ENCODE data around the gene SPATA13.

SPATA13 gene

GRCh38 chr13:24127116-24127631, 33.3 kb upstream of the SPATA13 start:
- Histone ChIP-seq H3K27me3 (ENCODE audit: control insufficient read depth in 1 of 2, insufficient read depth in 2 of 2, low read length in 2 of 2) (no peaks in the 10 kb centered on the region), H3K4me3 (ENCODE audit: low read depth in 1 of 2, low read length in 2 of 2) (peak overlapping the region; percentile 4 to 17), H3K9me3 (ENCODE audit: control insufficient read depth in 1 of 2, low read length in 2 of 2) (peaks cover 3 to 7% of the 10 kb centered on the region in 2 donors), H3K9ac (ENCODE audit: low read depth in 1 of 2, low read length in 2 of 2) (no peak overlapping the region), H3K27ac (ENCODE audit: low read depth, low read length) (no peak overlapping the region), H3K4me1 (ENCODE audit: control insufficient read depth in 1 of 2, insufficient read depth in 2 of 2, low read length in 2 of 2) (peaks cover 33 to 59% of the 10 kb centered on the region in 2 donors), H3K36me3 (ENCODE audit: control insufficient read depth in 1 of 2, insufficient read depth in 2 of 2, low read length in 2 of 2) (no peaks in the 10 kb centered on the region)

- Histone ChIP-seq H3K9ac (ENCODE audit: low read depth in 1 of 2, low read length in 2 of 2) (no peak overlapping the region), H3K4me3 (ENCODE audit: low read depth in 1 of 2, low read length in 2 of 2) (no peak overlapping the region), H3K9me3 (ENCODE audit: control insufficient read depth in 1 of 2, low read length in 2 of 2) (peaks cover 3 to 7% of the 10 kb centered on the region in 2 donors), H3K27me3 (ENCODE audit: control insufficient read depth in 1 of 2, insufficient read depth in 2 of 2, low read length in 2 of 2) (no peaks in the 10 kb centered on the region), H3K36me3 (ENCODE audit: control insufficient read depth in 1 of 2, insufficient read depth in 2 of 2, low read length in 2 of 2) (no peaks in the 10 kb centered on the region), H3K27ac (ENCODE audit: low read depth, low read length) (no peak overlapping the region), H3K4me1 (ENCODE audit: control insufficient read depth in 1 of 2, insufficient read depth in 2 of 2, low read length in 2 of 2) (peaks cover 33 to 59% of the 10 kb centered on the region in 2 donors)
Observed at GRCh38 chr13:24128112-24128511, 32.4 kb upstream of the SPATA13 start.

- Histone ChIP-seq H3K27me3 (ENCODE audit: control insufficient read depth in 1 of 2, insufficient read depth in 2 of 2, low read length in 2 of 2) (no peaks in the 10 kb centered on the region), H3K36me3 (ENCODE audit: control insufficient read depth in 1 of 2, insufficient read depth in 2 of 2, low read length in 2 of 2) (no peaks in the 10 kb centered on the region), H3K4me3 (ENCODE audit: low read depth in 1 of 2, low read length in 2 of 2) (no peak overlapping the region), H3K9me3 (ENCODE audit: control insufficient read depth in 1 of 2, low read length in 2 of 2) (peaks cover 3 to 7% of the 10 kb centered on the region in 2 donors), H3K9ac (ENCODE audit: low read depth in 1 of 2, low read length in 2 of 2) (no peak overlapping the region), H3K27ac (ENCODE audit: low read depth, low read length) (no peak overlapping the region), H3K4me1 (ENCODE audit: control insufficient read depth in 1 of 2, insufficient read depth in 2 of 2, low read length in 2 of 2) (peaks cover 33 to 59% of the 10 kb centered on the region in 2 donors)
Observed at GRCh38 chr13:24128962-24129361, 31.6 kb upstream of the SPATA13 start.

DNA sequence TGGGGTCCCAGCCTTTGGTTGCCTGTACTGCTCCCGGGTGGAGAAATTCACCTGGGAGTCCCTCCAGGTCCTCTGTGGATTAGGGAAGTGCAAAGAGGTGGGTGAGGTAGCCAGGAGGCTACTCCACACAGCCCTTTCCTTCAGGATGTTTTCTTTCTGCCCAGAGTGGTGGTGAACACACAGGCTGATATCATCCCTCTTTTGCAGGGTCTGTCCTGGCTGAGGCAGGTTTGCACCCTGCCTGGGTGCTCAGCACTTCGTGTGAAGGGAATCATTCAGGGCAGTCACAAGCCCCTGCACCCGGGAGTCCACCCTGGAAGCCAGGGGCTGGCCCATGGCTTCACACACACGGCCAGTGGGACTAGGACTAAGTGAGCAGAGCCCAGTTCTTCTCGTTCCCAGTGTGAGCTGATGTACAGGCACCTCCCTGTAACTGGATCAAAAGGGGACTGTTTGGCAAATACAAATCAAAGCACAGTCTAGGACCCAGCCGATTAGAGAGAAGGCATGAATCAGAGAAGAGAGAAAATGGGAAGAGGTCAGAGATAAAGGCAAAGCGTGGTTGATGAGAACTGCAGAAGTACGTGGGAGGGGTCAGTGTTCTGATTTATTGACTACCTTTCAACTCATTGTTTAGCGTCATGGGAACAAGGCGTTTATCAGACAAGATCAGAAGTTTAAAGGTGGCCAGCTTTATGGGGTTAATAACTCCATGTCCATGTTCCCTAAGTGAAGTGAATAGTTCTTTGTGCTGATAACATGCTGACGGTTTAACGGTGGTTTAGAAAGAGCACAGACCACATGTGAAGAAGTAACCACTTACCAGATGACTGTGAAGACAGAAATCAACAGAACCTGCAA, 30.4 kb upstream of the SPATA13 start:
- Histone ChIP-seq H3K27me3 (ENCODE audit: control insufficient read depth in 1 of 2, insufficient read depth in 2 of 2, low read length in 2 of 2) (no peaks in the 10 kb centered on the region), H3K27ac (ENCODE audit: low read depth, low read length) (no peak overlapping the region)

GRCh38 chr13:24131749-24132148, 28.8 kb upstream of the SPATA13 start:
- Histone ChIP-seq H3K9ac (ENCODE audit: low read depth in 1 of 2, low read length in 2 of 2) (no peak overlapping the region), H3K36me3 (ENCODE audit: control insufficient read depth in 1 of 2, insufficient read depth in 2 of 2, low read length in 2 of 2) (no peaks in the 10 kb centered on the region), H3K9me3 (ENCODE audit: control insufficient read depth in 1 of 2, low read length in 2 of 2) (peaks cover 3 to 7% of the 10 kb centered on the region in 2 donors), H3K27ac (ENCODE audit: low read depth, low read length) (no peak overlapping the region), H3K27me3 (ENCODE audit: control insufficient read depth in 1 of 2, insufficient read depth in 2 of 2, low read length in 2 of 2) (no peaks in the 10 kb centered on the region), H3K4me1 (ENCODE audit: control insufficient read depth in 1 of 2, insufficient read depth in 2 of 2, low read length in 2 of 2) (peaks cover 21 to 39% of the 10 kb centered on the region in 2 donors), H3K4me3 (ENCODE audit: low read depth in 1 of 2, low read length in 2 of 2) (no peak overlapping the region)

More for the DNA sequence above, 30.4 kb upstream of the SPATA13 start:
- peaks cover 28 to 48% of the 10 kb centered on the region in 2 donors for H3K4me1 ChIP-seq (ENCODE audit: control insufficient read depth in 1 of 2, insufficient read depth in 2 of 2, low read length in 2 of 2)
- H3K9ac ChIP-seq (ENCODE audit: low read depth in 1 of 2, low read length in 2 of 2), result no peak overlapping the region
- peaks cover 3 to 7% of the 10 kb centered on the region in 2 donors for H3K9me3 ChIP-seq (ENCODE audit: control insufficient read depth in 1 of 2, low read length in 2 of 2)
- H3K36me3 ChIP-seq (ENCODE audit: control insufficient read depth in 1 of 2, insufficient read depth in 2 of 2, low read length in 2 of 2), result no peaks in the 10 kb centered on the region
- H3K4me3 ChIP-seq (ENCODE audit: low read depth in 1 of 2, low read length in 2 of 2), result no peak overlapping the region

- Histone ChIP-seq H3K36me3 (ENCODE audit: control insufficient read depth in 1 of 2, insufficient read depth in 2 of 2, low read length in 2 of 2) (no peaks in the 10 kb centered on the region), H3K27me3 (ENCODE audit: control insufficient read depth in 1 of 2, insufficient read depth in 2 of 2, low read length in 2 of 2) (no peaks in the 10 kb centered on the region), H3K27ac (ENCODE audit: low read depth, low read length) (no peak overlapping the region), H3K4me1 (ENCODE audit: control insufficient read depth in 1 of 2, insufficient read depth in 2 of 2, low read length in 2 of 2) (peaks cover 13 to 25% of the 10 kb centered on the region in 2 donors), H3K9me3 (ENCODE audit: control insufficient read depth in 1 of 2, low read length in 2 of 2) (peaks cover 3 to 7% of the 10 kb centered on the region in 2 donors), H3K9ac (ENCODE audit: low read depth in 1 of 2, low read length in 2 of 2) (no peak overlapping the region), H3K4me3 (ENCODE audit: low read depth in 1 of 2, low read length in 2 of 2) (no peak overlapping the region)
Observed at GRCh38 chr13:24133021-24133795, 27.3 kb upstream of the SPATA13 start.

GRCh38 chr13:24134231-24134630, 26.3 kb upstream of the SPATA13 start:
- no peaks in the 10 kb centered on the region for H3K36me3 ChIP-seq (ENCODE audit: control insufficient read depth in 1 of 2, insufficient read depth in 2 of 2, low read length in 2 of 2)
- peaks cover 13 to 20% of the 10 kb centered on the region in 2 donors for H3K4me1 ChIP-seq (ENCODE audit: control insufficient read depth in 1 of 2, insufficient read depth in 2 of 2, low read length in 2 of 2)
- no peak overlapping the region for H3K9ac ChIP-seq (ENCODE audit: low read depth in 1 of 2, low read length in 2 of 2)
- H3K9me3 ChIP-seq (ENCODE audit: control insufficient read depth in 1 of 2, low read length in 2 of 2), result peaks cover 3 to 7% of the 10 kb centered on the region in 2 donors
- no peak overlapping the region for H3K4me3 ChIP-seq (ENCODE audit: low read depth in 1 of 2, low read length in 2 of 2)
- no peaks in the 10 kb centered on the region for H3K27me3 ChIP-seq (ENCODE audit: control insufficient read depth in 1 of 2, insufficient read depth in 2 of 2, low read length in 2 of 2)
- no peak overlapping the region for H3K27ac ChIP-seq (ENCODE audit: low read depth, low read length)

GRCh38 chr13:24134757-24135156, 25.8 kb upstream of the SPATA13 start:
- no peak overlapping the region for H3K9ac ChIP-seq (ENCODE audit: low read depth in 1 of 2, low read length in 2 of 2)
- peaks cover 10 to 15% of the 10 kb centered on the region in 2 donors for H3K4me1 ChIP-seq (ENCODE audit: control insufficient read depth in 1 of 2, insufficient read depth in 2 of 2, low read length in 2 of 2)
- no peak overlapping the region for H3K4me3 ChIP-seq (ENCODE audit: low read depth in 1 of 2, low read length in 2 of 2)
- no peaks in the 10 kb centered on the region for H3K36me3 ChIP-seq (ENCODE audit: control insufficient read depth in 1 of 2, insufficient read depth in 2 of 2, low read length in 2 of 2)
- H3K27me3 ChIP-seq (ENCODE audit: control insufficient read depth in 1 of 2, insufficient read depth in 2 of 2, low read length in 2 of 2), result no peaks in the 10 kb centered on the region
- H3K27ac ChIP-seq (ENCODE audit: low read depth, low read length), result no peak overlapping the region
- H3K9me3 ChIP-seq (ENCODE audit: control insufficient read depth in 1 of 2, low read length in 2 of 2), result peaks cover 3 to 7% of the 10 kb centered on the region in 2 donors

GRCh38 chr13:24135674-24136300, 24.7 kb upstream of the SPATA13 start:
- Histone ChIP-seq H3K4me1 (ENCODE audit: control insufficient read depth in 1 of 2, insufficient read depth in 2 of 2, low read length in 2 of 2) (peaks cover under 1 to 4% of the 10 kb centered on the region in 2 donors), H3K4me3 (ENCODE audit: low read depth in 1 of 2, low read length in 2 of 2) (no peak overlapping the region), H3K9me3 (ENCODE audit: control insufficient read depth in 1 of 2, low read length in 2 of 2) (peaks cover 3 to 7% of the 10 kb centered on the region in 2 donors), H3K36me3 (ENCODE audit: control insufficient read depth in 1 of 2, insufficient read depth in 2 of 2, low read length in 2 of 2) (no peaks in the 10 kb centered on the region), H3K27me3 (ENCODE audit: control insufficient read depth in 1 of 2, insufficient read depth in 2 of 2, low read length in 2 of 2) (no peaks in the 10 kb centered on the region), H3K9ac (ENCODE audit: low read depth in 1 of 2, low read length in 2 of 2) (no peak overlapping the region), H3K27ac (ENCODE audit: low read depth, low read length) (no peak overlapping the region)
